Gastroesophageal sphincter (tissue), 4 donors: Measurements from ENCODE around the gene MED27. TPM values are rescaled to one million over a fixed set of nuclear protein-coding genes. Genes with fewer than 3 reads are reported as not detected.

Experiments used
- ATAC-seq: fragments of 150-250 bp; one replicate; pipeline ENCODE4 v1.9.1; 2016; ENCODE audit warnings: mild to moderate bottlenecking, moderate library complexity
- H3K27ac ChIP-seq, 4 donors: fragments of 200-600 bp; sonication (generic) in 3 of 4; 1 replicate in 3 of 4; 2 replicates in 1 of 4; pipeline ENCODE4 v1.5.1; 2016 to 2019
- H3K27me3 ChIP-seq: fragments of 200-600 bp; sonication (generic); one replicate; pipeline ENCODE4 v1.5.1; 2019
- H3K36me3 ChIP-seq, 2 donors: fragments of 200-600 bp; sonication (generic); one replicate each; pipeline ENCODE4 v1.5.1; 2019; ENCODE audit warnings: control low read depth in 1 of 2
- H3K4me1 ChIP-seq, 3 donors: fragments of 200-600 bp; sonication (generic); 1 replicate in 2 of 3; 2 replicates in 1 of 3; pipeline ENCODE4 v1.5.1; 2016 to 2019; ENCODE audit warnings: control low read depth in 2 of 3
- H3K4me3 ChIP-seq, 2 donors: fragments of 200-600 bp; sonication (generic); one replicate each; pipeline ENCODE4 v1.5.1; 2019; ENCODE audit warnings: mild to moderate bottlenecking in 1 of 2, moderate library complexity in 1 of 2
- H3K9me3 ChIP-seq, 3 donors: fragments of 200-600 bp; sonication (generic); one replicate each; pipeline ENCODE4 v1.5.1; 2017 to 2019; ENCODE audit warnings: control low read depth in 2 of 3
- CTCF ChIP-seq, 4 experiments: fragments of 200-600 bp in 2 of 4; fragments of 450-650 bp in 2 of 4; sonication (generic) in 1 of 4; IDR thresholded peaks; one replicate each; pipeline ENCODE4 v1.5.1; 2017 to 2019; ENCODE audit warnings: antibody characterized with exemption in 4 of 4, mild to moderate bottlenecking in 2 of 4, moderate library complexity in 2 of 4
- EP300 ChIP-seq: sonication (generic); formaldehyde crosslinking; IDR thresholded peaks from one replicate; pipeline ENCODE4 v1.6.1; 2017; ENCODE audit warnings: antibody characterized with exemption, mild to moderate bottlenecking
- POLR2A ChIP-seq, 2 donors: fragments of 450-650 bp; IDR thresholded peaks; one replicate each; pipeline ENCODE4 v1.6.1; 2017; ENCODE audit warnings: antibody characterized with exemption in 2 of 2, mild to moderate bottlenecking in 2 of 2, moderate library complexity in 1 of 2
- POLR2AphosphoS5 ChIP-seq: sonication (generic); formaldehyde crosslinking; IDR thresholded peaks from one replicate; pipeline ENCODE4 v1.6.1; 2017; ENCODE audit warnings: antibody characterized with exemption
- WGBS, 2 donors: methylation state at CpG; one replicate each; pipeline ENCODE4 v1.1.5; 2018; ENCODE audit warnings: low coverage in 1 of 2; 5-methylcytosine and 5-hydroxymethylcytosine counted together
- total RNA-seq, 4 donors: library from RNA; depleted of rRNA; stranded (reverse); fragments of >200 nt; gene quantifications; one replicate each; pipeline ENCODE4 v1.1.0, GENCODE V29; 2016

The MED27 gene
- total RNA-seq, 4 donors from 2014 or later = 13.2 to 21.0 (median 13.9) TPM

GRCh38 chr9:131888923-131889322 is 190.7 kb downstream of the MED27 start:
- H3K27me3 ChIP-seq = no peaks in the 10 kb centered on the region
- ATAC-seq = no peak
- no peaks in the 10 kb centered on the region for H3K9me3 ChIP-seq
- peaks cover 0 to 32% of the 10 kb centered on the region in 2 donors for H3K36me3 ChIP-seq
- peaks cover 0 to 4% (median 0%) of the 10 kb centered on the region in 3 donors for H3K4me1 ChIP-seq
- 76 to 90% methylated on average over 2 of the region's 2 CpGs for WGBS, 2 donors
- H3K4me3 ChIP-seq = no peak overlapping the region
- no peak overlapping the region for H3K27ac ChIP-seq
- no peak for TF ChIP-seq EP300
- TF ChIP-seq POLR2AphosphoS5 = no peak
- no peak for TF ChIP-seq POLR2A (IDR thresholded peaks at IDR 0.05)
- no peak for TF ChIP-seq CTCF (IDR thresholded peaks at IDR 0.05)

GRCh38 chr9:131887680-131888079 is 192.0 kb downstream of the MED27 start:
- Histone ChIP-seq H3K27me3 (no peaks in the 10 kb centered on the region), H3K36me3 (peaks cover 0 to 23% of the 10 kb centered on the region in 2 donors), H3K27ac (no peak overlapping the region), H3K4me1 (peaks cover 0 to 4% (median 0%) of the 10 kb centered on the region in 3 donors), H3K9me3 (no peaks in the 10 kb centered on the region), H3K4me3 (no peak overlapping the region)
- no peak for ATAC-seq
- no peak for TF ChIP-seq CTCF (IDR thresholded peaks at IDR 0.05)
- TF ChIP-seq POLR2A (IDR thresholded peaks at IDR 0.05) = no peak
- no peak for TF ChIP-seq POLR2AphosphoS5
- TF ChIP-seq EP300 = no peak
- WGBS, 2 donors = 96 to 100% methylated on average over 1 to 2 of the region's 2 CpGs

GRCh38 chr9:131886826-131887225 is 192.8 kb downstream of the MED27 start:
- H3K27me3 ChIP-seq = no peaks in the 10 kb centered on the region
- no peaks in the 10 kb centered on the region for H3K9me3 ChIP-seq
- peaks cover 0 to 4% (median 0%) of the 10 kb centered on the region in 3 donors for H3K4me1 ChIP-seq
- no peak overlapping the region for H3K4me3 ChIP-seq
- TF ChIP-seq CTCF (IDR thresholded peaks at IDR 0.05) = no peak
- TF ChIP-seq POLR2A (IDR thresholded peaks at IDR 0.05) = no peak
- no peak for TF ChIP-seq EP300
- WGBS, 2 donors = 25 to 28% methylated on average over 2 of the region's 2 CpGs
- ATAC-seq = no peak
- H3K36me3 ChIP-seq = peaks cover 0 to 20% of the 10 kb centered on the region in 2 donors
- H3K27ac ChIP-seq = no peak overlapping the region

- H3K36me3 ChIP-seq = peaks cover 0 to 10% of the 10 kb centered on the region in 2 donors
- peaks cover 0 to 4% (median 0%) of the 10 kb centered on the region in 3 donors for H3K4me1 ChIP-seq
- no peak for TF ChIP-seq POLR2A (IDR thresholded peaks at IDR 0.05)
- TF ChIP-seq EP300 = no peak
- TF ChIP-seq POLR2AphosphoS5 = no peak
- WGBS, 2 donors = 70% methylated on average over 4 of the region's 6 CpGs; no CpG with 5 or more reads in 1 of the 2 donors
- no peak for ATAC-seq
- no peaks in the 10 kb centered on the region for H3K27me3 ChIP-seq
- no peak overlapping the region for H3K4me3 ChIP-seq
- no peak overlapping the region for H3K27ac ChIP-seq
- H3K9me3 ChIP-seq = no peaks in the 10 kb centered on the region
These were observed 194.5 kb downstream of the MED27 start for GRCh38 chr9:131885144-131885609.

DNA sequence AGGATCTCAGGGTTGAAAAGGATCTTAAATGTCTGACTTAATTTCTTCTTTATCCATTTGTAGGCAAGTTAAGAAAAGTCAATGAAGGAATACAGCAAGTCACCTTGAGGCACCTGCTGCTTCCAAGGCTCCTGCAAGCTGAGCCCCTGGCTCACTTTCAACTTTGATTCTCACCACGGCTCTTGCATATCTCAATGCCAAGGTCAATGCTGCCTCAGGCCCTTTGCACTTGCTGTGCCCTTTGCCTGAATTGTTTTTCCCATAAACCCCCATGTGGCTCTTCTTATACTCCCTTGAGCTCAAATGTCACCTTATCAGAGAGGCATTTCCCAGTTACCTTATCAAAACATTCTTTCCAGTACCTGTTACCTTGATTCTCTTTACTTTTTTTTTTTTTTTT is 195.4 kb downstream of the MED27 start:
- no peak for TF ChIP-seq POLR2AphosphoS5
- no peak for TF ChIP-seq POLR2A (IDR thresholded peaks at IDR 0.05)
- TF ChIP-seq EP300 = no peak
- no peak for TF ChIP-seq CTCF (IDR thresholded peaks at IDR 0.05)
- Histone ChIP-seq H3K4me3 (no peak overlapping the region), H3K36me3 (peaks cover 0 to 19% of the 10 kb centered on the region in 2 donors), H3K9me3 (no peaks in the 10 kb centered on the region), H3K27ac (no peak overlapping the region), H3K4me1 (no peaks in the 10 kb centered on the region), H3K27me3 (no peaks in the 10 kb centered on the region)
- no peak for ATAC-seq
- WGBS, 2 donors = 87 to 100% methylated on average over 1 of the region's 1 CpG
